ENCODE data around the gene HDC.

HDC gene

GRCh38 chr15:50209809-50210208 is 55.7 kb downstream of the HDC start:
- no peak overlapping the region for H3K4me3 ChIP-seq (ENCODE audit: low read depth, low read length)
- TF ChIP-seq MYC (IDR thresholded peaks at IDR 0.05; ENCODE audit: low read depth, low read length) (no peak), MAX (IDR thresholded peaks at IDR 0.05; ENCODE audit: low read depth, low read length) (no peak), CTCF (IDR thresholded peaks at IDR 0.05; ENCODE audit: low read depth, low read length) (no peak), POLR2A (IDR thresholded peaks at IDR 0.05; ENCODE audit: extremely low read depth, insufficient read length) (no peak)
- DNase-seq (ENCODE audit: low read depth): no peak

- TF ChIP-seq POLR2A (IDR thresholded peaks at IDR 0.05; ENCODE audit: extremely low read depth, insufficient read length): no peak
- TF ChIP-seq MAX (IDR thresholded peaks at IDR 0.05; ENCODE audit: low read depth, low read length): no peak
- TF ChIP-seq CTCF (IDR thresholded peaks at IDR 0.05; ENCODE audit: low read depth, low read length): no peak
- TF ChIP-seq MYC (IDR thresholded peaks at IDR 0.05; ENCODE audit: low read depth, low read length): no peak
- no peak overlapping the region for H3K4me3 ChIP-seq (ENCODE audit: low read depth, low read length)
- DNase-seq (ENCODE audit: low read depth): no peak
Observed at GRCh38 chr15:50206020-50206419, 59.5 kb downstream of the HDC start.

GRCh38 chr15:50202003-50202402 is 63.5 kb downstream of the HDC start:
- TF ChIP-seq CTCF (IDR thresholded peaks at IDR 0.05; ENCODE audit: low read depth, low read length) (no peak), MYC (IDR thresholded peaks at IDR 0.05; ENCODE audit: low read depth, low read length) (no peak), MAX (IDR thresholded peaks at IDR 0.05; ENCODE audit: low read depth, low read length) (no peak), POLR2A (IDR thresholded peaks at IDR 0.05; ENCODE audit: extremely low read depth, insufficient read length) (no peak)
- no peak for DNase-seq (ENCODE audit: low read depth)

DNA sequence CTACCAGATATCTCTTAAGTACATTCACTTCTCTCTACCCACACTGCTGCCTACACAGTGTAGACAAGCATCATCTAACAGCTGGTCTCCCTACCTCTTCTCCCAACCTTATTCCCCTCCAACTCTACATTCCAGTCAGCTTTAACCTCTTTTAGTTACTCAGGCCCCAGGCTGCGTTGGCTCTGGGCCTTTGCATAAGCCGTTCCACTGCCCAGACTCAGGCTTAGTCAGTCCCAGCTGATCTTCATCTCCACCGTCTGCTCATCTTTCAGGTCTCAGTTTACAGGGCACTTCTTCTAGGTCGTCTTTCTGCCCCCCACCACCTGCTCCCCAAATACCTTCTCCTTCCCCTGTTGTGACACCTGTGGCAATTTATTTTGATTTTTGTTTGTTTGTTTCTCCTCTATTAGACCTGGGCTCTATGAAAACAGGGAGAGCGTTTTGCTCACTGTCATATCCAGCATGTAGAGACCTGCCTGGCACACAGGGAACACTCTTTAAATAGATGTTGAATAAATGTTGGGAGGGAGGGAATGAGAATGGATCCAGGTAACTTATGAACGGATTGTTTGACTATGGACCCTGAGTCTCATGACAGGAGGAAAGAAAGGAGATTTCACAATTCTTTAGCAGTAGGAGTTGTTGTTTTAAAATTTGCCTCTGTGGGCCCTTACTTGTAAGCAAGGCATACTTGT is 72.5 kb downstream of the HDC start:
- TF ChIP-seq MAX (IDR thresholded peaks at IDR 0.05; ENCODE audit: low read depth, low read length) (no peak), CTCF (IDR thresholded peaks at IDR 0.05; ENCODE audit: low read depth, low read length) (no peak)
- no peak for DNase-seq (ENCODE audit: low read depth)
- no peak overlapping the region for H3K4me3 ChIP-seq (ENCODE audit: low read depth, low read length)

More at GRCh38 chr15:50202003-50202402, 63.5 kb downstream of the HDC start:
- H3K4me3 ChIP-seq (ENCODE audit: low read depth, low read length): no peak overlapping the region

GRCh38 chr15:50192164-50192563 is 73.4 kb downstream of the HDC start:
- TF ChIP-seq POLR2A (IDR thresholded peaks at IDR 0.05; ENCODE audit: extremely low read depth, insufficient read length) (no peak), MYC (IDR thresholded peaks at IDR 0.05; ENCODE audit: low read depth, low read length) (no peak), CTCF (IDR thresholded peaks at IDR 0.05; ENCODE audit: low read depth, low read length) (no peak), MAX (IDR thresholded peaks at IDR 0.05; ENCODE audit: low read depth, low read length) (no peak)
- no peak for DNase-seq (ENCODE audit: low read depth)
- no peak overlapping the region for H3K4me3 ChIP-seq (ENCODE audit: low read depth, low read length)
